GM13976 (cell line): ENCODE measurements around the gene PDYN.

Experiments used
- DNase-seq: peaks from one replicate; pipeline ENCODE4 v3.0.0; 2012; ENCODE audit warnings: low spot score
- in situ Hi-C: fragments of 300-500 bp; cut with MboI; formaldehyde crosslinking; loops from one replicate; pipeline ENCODE4 v1.12.0; 2022; ENCODE audit warnings: low sequenced_read_pairs, mixed read lengths, inconsistent platforms; ENCODE audit not compliant: unreplicated experiment
- TF ChIP-seq, protein P1 (sequence below): IDR thresholded peaks from 2 replicates; pipeline ENCODE4 v1.5.1; 2012; ENCODE audit warnings: borderline replicate concordance, mild to moderate bottlenecking; ENCODE audit not compliant: insufficient read depth; ENCODE audit errors: extremely low read depth, missing control alignments, control extremely low read depth

Gene PDYN

DNA sequence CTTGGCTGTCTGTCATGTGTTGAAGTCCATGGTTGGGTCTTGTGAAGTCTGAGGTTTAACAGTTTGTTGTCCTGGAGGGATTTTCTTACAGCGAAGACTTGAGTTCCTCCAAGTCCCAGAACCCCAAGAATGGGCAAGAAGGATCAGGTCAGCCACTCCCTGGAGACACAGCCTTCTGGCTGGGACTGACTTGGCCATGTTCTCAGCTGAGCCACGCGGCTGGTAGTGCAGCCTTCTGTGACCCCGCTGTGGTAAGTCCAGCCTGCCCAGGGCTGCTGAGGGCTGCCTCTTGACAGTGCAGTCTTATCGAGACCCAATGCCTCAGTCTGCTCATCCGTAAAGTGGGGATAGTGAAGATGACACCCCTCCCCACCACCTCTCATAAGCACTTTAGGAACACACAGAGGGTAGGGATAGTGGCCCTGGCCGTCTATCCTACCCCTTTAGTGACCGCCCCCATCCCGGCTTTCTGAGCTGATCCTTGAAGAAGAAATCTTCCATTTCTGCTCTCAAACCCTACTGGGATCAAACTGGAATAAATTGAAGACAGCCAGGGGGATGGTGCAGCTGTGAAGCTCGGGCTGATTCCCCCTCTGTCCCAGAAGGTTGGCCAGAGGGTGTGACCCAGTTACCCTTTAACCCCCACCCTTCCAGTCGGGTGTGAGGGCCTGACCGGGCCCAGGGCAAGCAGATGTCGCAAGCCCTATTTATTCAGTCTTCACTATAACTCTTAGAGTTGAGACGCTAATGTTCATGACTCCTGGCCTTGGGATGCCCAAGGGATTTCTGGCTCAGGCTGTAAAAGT lies 55.2 kb downstream of the PDYN start:
- TF ChIP-seq, protein P1, sequence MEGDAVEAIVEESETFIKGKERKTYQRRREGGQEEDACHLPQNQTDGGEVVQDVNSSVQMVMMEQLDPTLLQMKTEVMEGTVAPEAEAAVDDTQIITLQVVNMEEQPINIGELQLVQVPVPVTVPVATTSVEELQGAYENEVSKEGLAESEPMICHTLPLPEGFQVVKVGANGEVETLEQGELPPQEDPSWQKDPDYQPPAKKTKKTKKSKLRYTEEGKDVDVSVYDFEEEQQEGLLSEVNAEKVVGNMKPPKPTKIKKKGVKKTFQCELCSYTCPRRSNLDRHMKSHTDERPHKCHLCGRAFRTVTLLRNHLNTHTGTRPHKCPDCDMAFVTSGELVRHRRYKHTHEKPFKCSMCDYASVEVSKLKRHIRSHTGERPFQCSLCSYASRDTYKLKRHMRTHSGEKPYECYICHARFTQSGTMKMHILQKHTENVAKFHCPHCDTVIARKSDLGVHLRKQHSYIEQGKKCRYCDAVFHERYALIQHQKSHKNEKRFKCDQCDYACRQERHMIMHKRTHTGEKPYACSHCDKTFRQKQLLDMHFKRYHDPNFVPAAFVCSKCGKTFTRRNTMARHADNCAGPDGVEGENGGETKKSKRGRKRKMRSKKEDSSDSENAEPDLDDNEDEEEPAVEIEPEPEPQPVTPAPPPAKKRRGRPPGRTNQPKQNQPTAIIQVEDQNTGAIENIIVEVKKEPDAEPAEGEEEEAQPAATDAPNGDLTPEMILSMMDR = no peak
- no peak for DNase-seq
- in situ Hi-C loops = no loop called here

DNA sequence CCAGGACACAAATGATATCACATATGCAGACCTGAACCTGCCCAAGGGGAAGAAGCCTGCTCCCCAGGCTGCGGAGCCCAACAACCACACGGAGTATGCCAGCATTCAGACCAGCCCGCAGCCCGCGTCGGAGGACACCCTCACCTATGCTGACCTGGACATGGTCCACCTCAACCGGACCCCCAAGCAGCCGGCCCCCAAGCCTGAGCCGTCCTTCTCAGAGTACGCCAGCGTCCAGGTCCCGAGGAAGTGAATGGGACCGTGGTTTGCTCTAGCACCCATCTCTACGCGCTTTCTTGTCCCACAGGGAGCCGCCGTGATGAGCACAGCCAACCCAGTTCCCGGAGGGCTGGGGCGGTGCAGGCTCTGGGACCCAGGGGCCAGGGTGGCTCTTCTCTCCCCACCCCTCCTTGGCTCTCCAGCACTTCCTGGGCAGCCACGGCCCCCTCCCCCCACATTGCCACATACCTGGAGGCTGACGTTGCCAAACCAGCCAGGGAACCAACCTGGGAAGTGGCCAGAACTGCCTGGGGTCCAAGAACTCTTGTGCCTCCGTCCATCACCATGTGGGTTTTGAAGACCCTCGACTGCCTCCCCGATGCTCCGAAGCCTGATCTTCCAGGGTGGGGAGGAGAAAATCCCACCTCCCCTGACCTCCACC lies 56.4 kb downstream of the PDYN start:
- DNase-seq = no peak
- in situ Hi-C loops = no loop called here
- TF ChIP-seq, protein P1 = no peak

DNA sequence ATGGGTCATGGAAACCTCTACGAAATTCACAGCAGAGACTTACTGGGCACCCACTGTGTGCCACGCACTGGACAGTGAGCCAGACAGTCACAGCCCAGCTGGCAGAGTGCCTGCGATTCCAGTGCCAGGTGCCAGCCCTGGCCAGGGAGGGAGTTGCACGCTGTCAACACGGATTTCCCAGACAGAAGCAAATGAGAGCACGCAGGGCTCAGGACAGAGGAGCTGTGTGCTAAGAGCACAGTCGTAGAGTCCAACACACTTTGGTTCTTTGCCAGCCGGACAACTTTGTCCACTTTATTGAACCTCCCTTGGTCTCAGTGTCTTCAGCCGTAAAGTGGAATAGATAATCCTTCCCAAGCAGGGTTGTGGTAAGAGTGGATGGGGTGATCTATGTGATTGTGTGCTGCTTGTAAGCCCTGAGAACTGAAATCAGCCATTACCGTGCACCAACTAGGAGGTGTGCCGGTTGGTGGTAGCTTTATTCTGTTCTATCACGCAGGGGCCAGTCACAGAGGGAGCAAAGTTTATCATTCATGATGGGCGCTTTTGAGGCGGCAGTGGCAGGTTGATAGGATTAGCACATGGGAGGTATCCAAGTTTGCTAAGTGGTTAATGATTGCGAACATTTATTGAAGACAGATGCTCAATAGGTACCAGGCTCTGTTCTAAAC lies 58.0 kb downstream of the PDYN start:
- DNase-seq = no peak
- in situ Hi-C loops = no loop called here
- TF ChIP-seq, protein P1 = no peak

DNA sequence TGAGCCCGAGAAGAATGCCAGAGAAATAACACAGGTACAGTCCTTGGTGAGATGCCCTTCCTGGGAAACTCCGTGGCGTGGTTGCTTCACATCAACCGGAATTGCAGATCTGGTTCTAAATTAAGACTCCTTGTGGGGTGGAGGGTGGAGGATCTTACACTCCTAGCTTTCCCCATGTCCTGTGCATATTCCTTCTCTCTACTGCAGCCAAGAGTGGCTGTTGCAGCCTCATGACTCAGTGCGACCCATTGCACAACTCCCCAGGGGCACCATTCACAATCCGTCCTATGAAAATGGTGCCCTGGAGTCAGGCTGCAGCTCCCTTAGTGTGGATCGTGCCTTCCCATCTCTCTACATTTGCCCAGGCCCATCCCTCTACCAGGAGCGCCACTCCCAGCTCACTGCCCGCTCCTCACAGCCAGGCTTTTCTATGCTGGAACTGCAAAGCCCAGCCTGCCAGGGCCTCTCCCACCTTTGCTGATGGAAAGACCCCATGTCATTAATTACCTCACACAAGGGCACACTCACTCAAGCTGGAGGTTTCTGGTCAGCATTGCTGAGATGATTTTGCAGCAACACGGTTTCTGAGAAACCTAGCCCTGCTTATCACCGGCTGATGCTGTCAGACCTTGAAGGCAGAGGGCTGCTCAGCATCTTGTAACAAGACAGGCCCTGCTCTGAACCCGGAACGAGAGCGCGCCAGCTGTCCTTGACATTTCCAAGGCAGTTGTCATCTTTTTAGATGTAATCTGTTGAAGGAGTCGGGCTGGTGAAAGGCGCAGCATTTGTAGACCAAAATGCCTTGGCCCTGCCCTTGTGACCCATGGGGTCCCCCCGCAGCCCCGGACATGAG lies 58.9 kb downstream of the PDYN start:
- DNase-seq = no peak
- TF ChIP-seq, protein P1 = no peak
- in situ Hi-C loops = no loop called here

DNA sequence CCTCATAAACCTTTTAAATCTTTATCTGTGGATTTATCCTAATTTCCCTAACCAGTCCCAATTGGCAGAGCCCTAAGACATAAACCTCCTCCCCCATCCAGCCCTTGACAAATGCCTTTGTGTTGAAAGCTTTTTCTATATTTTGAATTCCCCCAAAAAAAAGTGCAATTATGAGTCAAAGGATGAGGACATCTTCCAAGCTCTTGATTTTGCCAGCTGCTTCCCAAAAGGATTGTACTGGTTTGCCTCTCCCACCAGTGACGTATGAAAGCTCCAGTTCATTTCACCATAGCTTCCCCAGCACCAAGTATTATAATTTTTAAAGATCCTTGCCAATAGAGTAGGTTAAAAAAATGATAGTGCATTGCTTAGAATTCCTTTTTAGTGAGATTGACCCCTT lies 59.7 kb downstream of the PDYN start:
- TF ChIP-seq, protein P1 = no peak
- in situ Hi-C loops = no loop called here
- DNase-seq = no peak

DNA sequence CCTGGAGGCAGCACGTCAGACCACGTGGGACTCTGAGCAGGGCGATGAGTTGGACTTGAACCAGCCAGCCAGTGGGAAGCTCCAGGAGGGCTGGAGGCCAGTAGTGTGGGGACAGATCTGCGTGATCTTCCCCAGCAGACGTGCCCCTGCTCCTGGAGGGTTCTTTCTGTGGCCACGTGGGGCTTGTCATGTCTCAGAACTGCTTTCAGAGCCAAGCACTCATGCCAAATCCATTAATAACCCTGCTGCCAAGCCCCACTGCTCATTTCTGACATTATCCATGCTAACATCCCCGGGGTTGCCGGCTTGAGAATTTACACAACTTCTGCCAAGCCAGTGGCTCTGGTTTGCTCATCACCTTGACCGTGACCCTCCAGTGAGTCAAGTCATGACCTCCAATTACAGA lies 60.4 kb downstream of the PDYN start:
- TF ChIP-seq, protein P1 = no peak
- no peak for DNase-seq
- in situ Hi-C loops = no loop called here
